ENCODE results near the gene RAVER2.
A peak's percentile ranks its signal among the peaks of the same experiment; 100 is the strongest.
"Not testable (repeated sequence)": the region's sequence is repeated elsewhere in the genome, so short reads cannot be mapped to it uniquely, and the experiment has no call there.

The RAVER2 gene

GRCh38 chr1:64810001-64810400, 65.1 kb downstream of the RAVER2 start:
- no peak for DNase-seq (ENCODE audit: low read depth in 2 of 2, low spot score in 1 of 2)

- no peak for DNase-seq (ENCODE audit: low read depth in 2 of 2, low spot score in 1 of 2)
Observed at GRCh38 chr1:64811131-64811530, 66.3 kb downstream of the RAVER2 start.

DNA sequence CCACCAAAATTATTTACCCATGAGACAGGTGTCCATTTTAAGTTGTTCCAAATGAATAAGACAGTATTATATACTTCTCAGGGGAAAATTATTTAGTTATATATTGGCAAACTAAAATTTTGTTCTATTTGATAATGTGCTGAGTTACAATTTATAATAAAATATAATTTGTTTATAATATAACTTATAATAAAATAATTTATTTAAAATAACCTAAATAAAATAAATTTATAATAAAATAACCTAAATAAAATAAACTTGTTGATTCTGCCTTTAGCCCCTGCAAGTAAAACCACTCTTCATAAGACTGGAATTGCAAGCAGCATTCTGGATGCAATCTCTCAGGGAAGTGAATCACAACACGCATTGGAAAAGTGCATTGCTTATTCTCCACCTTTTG, 69.6 kb downstream of the RAVER2 start:
- no peak for DNase-seq (ENCODE audit: low read depth in 2 of 2, low spot score in 1 of 2)

- not testable (repeated sequence) for DNase-seq (ENCODE audit: low read depth in 2 of 2, low spot score in 1 of 2)
Observed at GRCh38 chr1:64817364-64817763, 72.5 kb downstream of the RAVER2 start.

GRCh38 chr1:64820572-64820971, 75.7 kb downstream of the RAVER2 start:
- DNase-seq (ENCODE audit: low read depth in 2 of 2, low spot score in 1 of 2): not testable (repeated sequence)

DNA sequence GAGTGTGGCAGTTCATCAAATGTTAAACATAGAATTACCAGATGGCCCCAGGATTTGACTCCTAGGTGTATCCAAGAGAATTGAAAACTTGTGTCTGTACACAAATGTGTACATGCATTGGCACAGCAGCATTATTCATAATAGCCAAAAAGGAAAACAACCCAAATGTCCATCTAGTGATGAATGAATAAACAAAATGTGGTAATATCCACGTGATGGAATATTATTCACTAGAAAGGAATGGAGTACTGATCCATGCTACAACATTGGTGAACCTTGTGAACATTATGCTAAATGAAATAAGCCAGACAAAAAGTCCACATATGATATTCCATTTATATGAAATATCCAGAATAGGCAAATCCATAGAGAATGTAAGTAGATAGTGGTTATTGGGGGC, 77.7 kb downstream of the RAVER2 start:
- no peak for DNase-seq (ENCODE audit: low read depth in 2 of 2, low spot score in 1 of 2)

GRCh38 chr1:64823691-64824476, 79.0 kb downstream of the RAVER2 start:
- DNase-seq (ENCODE audit: low read depth in 2 of 2, low spot score in 1 of 2): peak; percentile 21 to 31

DNA sequence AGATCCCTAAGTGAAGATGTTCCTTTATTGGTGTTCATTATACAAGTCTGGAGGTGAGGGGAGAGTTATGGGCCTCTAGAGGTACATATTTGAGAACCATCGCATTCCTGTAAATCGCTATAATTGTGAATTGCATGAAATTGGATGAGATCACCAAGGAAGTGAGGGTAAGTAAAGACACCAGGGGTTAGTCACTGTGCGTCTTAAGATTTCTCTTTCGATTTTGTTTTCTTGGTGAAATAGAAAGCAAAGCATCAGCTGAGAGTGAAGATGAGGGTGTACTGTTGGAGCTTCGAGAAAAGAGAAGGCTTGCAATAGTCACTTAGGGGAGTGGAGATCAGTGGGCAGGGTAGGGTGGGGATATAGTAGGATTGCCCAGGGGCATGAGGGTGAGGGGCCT, 82.1 kb downstream of the RAVER2 start:
- no peak for DNase-seq (ENCODE audit: low read depth in 2 of 2, low spot score in 1 of 2)

GRCh38 chr1:64828829-64829228, 84.0 kb downstream of the RAVER2 start:
- DNase-seq (ENCODE audit: low read depth in 2 of 2, low spot score in 1 of 2): no peak

- DNase-seq (ENCODE audit: low read depth in 2 of 2, low spot score in 1 of 2): no peak
Observed at GRCh38 chr1:64829411-64830029, 84.6 kb downstream of the RAVER2 start.

GRCh38 chr1:64830030-64830651, 85.3 kb downstream of the RAVER2 start:
- DNase-seq (ENCODE audit: low read depth in 2 of 2, low spot score in 1 of 2): no peak

- no peak for DNase-seq (ENCODE audit: low read depth in 2 of 2, low spot score in 1 of 2)
Observed at GRCh38 chr1:64834734-64835133, 89.9 kb downstream of the RAVER2 start.

GRCh38 chr1:64836802-64837201, 91.9 kb downstream of the RAVER2 start:
- DNase-seq (ENCODE audit: low read depth in 2 of 2, low spot score in 1 of 2): no peak

DNA sequence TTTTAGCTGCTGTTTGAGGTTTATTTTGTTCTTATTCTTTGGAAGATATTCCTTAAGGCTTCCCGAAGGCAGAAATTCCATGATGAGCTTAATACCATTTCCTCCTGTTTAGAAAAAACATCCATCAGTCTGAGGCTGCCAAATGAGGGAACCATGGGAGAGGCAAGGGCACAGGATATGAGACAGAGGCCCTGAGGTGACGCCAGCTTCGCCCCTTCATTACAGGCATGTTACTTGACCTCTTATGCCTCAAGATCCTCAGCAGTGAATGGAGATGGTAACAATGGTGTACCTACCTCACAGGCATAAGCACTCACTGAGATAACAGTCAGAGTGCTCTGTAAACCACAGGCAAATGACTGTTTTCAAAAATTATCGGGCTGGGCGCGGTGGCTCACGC, 93.6 kb downstream of the RAVER2 start:
- no peak for DNase-seq (ENCODE audit: low read depth in 2 of 2, low spot score in 1 of 2)

- DNase-seq (ENCODE audit: low read depth in 2 of 2, low spot score in 1 of 2): no peak
Observed at GRCh38 chr1:64839261-64839660, 94.4 kb downstream of the RAVER2 start.

- DNase-seq (ENCODE audit: low read depth in 2 of 2, low spot score in 1 of 2): no peak
Observed at GRCh38 chr1:64839732-64840405, 95.0 kb downstream of the RAVER2 start.

DNA sequence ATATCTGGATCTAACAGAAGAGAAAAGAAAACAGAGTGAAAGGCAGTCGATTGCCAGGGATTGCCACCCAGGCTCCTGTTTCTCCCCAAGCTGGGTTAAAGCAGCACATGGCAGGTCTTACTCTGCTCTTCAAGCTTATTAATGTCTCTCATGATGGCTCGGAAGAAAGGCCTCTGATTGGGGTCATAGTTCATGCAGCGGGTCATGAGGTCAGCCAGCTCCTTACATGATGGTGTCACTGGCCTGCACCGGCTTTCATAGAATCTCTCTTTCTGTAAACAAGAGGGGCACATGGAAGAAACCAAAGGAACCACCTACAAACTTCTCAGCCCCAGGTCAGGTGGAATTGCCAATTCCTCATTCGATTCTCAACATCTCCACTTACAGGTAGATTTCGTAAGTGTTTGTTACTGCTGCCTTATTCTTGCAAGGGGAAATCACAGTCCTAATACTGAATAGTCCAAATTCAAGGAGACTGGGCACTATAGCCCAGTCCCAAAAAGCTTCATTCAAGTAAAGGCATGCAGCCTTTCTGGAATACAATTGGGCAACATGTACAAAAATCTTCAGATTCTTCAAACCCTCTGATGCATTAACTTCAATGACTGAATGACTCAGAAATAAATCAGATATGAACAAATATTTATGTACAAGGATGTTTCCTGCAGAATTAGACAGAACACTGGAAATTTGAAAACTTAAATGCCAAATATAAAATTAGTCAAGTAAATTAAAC, 96.6 kb downstream of the RAVER2 start:
- no peak for DNase-seq (ENCODE audit: low read depth in 2 of 2, low spot score in 1 of 2)

- no peak for DNase-seq (ENCODE audit: low read depth in 2 of 2, low spot score in 1 of 2)
Observed at GRCh38 chr1:64842224-64842623, 97.3 kb downstream of the RAVER2 start.

DNA sequence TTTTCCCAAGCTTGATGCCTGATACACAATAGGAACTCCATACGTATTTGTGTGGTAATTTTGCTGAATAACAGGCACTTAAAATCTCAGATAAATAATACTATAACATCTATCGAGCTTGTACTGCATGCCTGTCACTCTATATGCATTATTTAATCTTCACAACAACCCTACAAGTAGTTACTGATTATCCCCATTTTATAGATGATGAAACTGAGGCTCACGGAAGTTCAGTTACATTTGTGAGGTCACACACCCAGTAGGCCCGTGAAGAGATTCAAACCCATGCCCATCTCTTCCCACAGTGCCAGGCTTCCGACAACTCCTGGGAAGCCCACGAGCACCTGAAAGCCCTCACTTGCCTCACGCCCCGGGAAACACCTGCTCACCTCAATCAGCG, 98.8 kb downstream of the RAVER2 start:
- no peak for DNase-seq (ENCODE audit: low read depth in 2 of 2, low spot score in 1 of 2)

DNA sequence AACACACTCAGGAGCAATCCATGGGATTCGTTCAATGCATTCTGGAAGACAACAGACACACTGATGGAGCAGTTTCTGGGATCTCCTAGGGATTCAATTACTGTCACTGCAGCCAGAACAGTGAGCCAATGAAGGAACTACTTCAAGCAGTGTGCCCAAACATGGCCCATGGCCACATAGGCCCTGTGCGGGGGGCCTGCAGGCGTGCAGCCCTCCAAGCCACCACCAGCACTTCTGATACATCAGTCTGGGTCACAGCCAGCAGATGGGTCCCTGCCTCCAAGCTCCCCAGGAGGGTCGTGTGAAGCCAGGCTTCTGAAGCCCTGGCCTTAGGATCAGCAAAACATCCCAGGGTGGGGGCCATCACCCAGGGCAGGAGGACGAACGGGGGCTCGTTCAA, 99.3 kb downstream of the RAVER2 start:
- no peak for DNase-seq (ENCODE audit: low read depth in 2 of 2, low spot score in 1 of 2)

DNA sequence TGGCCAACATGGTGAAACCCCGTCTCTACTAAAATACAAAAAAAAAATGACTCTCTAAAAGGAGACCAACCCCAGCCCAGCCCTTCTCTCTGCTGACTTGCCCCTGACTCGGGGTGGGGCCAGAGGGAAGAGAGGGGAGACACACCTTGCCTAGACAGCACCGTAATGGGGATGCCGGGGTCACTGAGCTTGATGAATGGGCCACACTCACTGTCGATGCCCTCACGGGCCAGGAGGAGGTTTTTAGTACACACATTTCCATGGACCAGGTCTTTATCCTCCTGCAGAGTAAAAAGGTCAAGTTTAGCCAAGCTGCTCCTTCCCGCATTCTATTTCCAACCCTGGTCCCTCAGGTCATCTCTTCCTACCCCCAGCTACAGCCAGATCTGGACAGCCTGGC, 99.7 kb downstream of the RAVER2 start:
- no peak for DNase-seq (ENCODE audit: low read depth in 2 of 2, low spot score in 1 of 2)

Data from stimulated activated CD8-positive, alpha-beta memory T cell treated with anti-CD3 and anti-CD28 coated beads, Interleukin-4, amount 100 ng/mL, for 4 hours (primary cell).